HepG2 (cell line): ENCODE measurements around the gene TUBB4A. TPM values are rescaled to one million over a fixed set of nuclear protein-coding genes. Genes with fewer than 3 reads are reported as not detected.

Experiments
- ATF7-NPFF ChIP-seq: sonication (generic); formaldehyde crosslinking; IDR thresholded peaks from 2 replicates; pipeline ENCODE4 v1.8.1; 2023; ENCODE audit warnings: mild to moderate bottlenecking, low read depth, missing genetic modification reagents, moderate library complexity
- CEBPB ChIP-seq: IDR thresholded peaks from 2 replicates; pipeline ENCODE4 v1.6.1; 2011; ENCODE audit warnings: low read depth, low read length, improper control_type of control experiment, borderline replicate concordance
- FOSL1 ChIP-seq: sonication (generic); formaldehyde crosslinking; IDR thresholded peaks from 2 replicates; pipeline ENCODE4 v1.9.0; 2021; ENCODE audit warnings: missing genetic modification reagents, borderline replicate concordance
- FOXM1 ChIP-seq: sonication (generic); formaldehyde crosslinking; IDR thresholded peaks from 2 replicates; pipeline ENCODE4 v1.5.0; 2020; ENCODE audit warnings: missing genetic modification reagents
- HNF4G ChIP-seq, 2 experiments: sonication (generic) in 1 of 2; formaldehyde crosslinking in 1 of 2; IDR thresholded peaks; 2 replicates each; pipeline versions ENCODE4 v1.4.0 to v1.6.1; 2011 to 2020; ENCODE audit warnings: borderline replicate concordance in 2 of 2, low read depth in 2 of 2, mild to moderate bottlenecking in 2 of 2, low read length in 1 of 2, missing genetic modification reagents in 1 of 2, moderate library complexity in 1 of 2
- MAFG ChIP-seq: sonication (generic); formaldehyde crosslinking; IDR thresholded peaks from 2 replicates; pipeline ENCODE4 v1.5.1; 2020; ENCODE audit warnings: mild to moderate bottlenecking, missing genetic modification reagents
- PHF5A ChIP-seq: IDR thresholded peaks from one replicate; pipeline ENCODE4 v1.6.1; 2018; ENCODE audit warnings: low read depth, missing genetic modification reagents; ENCODE audit not compliant: unreplicated experiment
- ZNF441 ChIP-seq: sonication (generic); formaldehyde crosslinking; IDR thresholded peaks from 2 replicates; pipeline ENCODE4 v1.7.0; 2021; ENCODE audit warnings: missing genetic modification reagents, borderline replicate concordance
- ZNF552 ChIP-seq: sonication (generic); formaldehyde crosslinking; IDR thresholded peaks from 2 replicates; pipeline ENCODE4 v1.9.0; 2022; ENCODE audit warnings: missing genetic modification reagents, mild to moderate bottlenecking, borderline replicate concordance
- ZNF709 ChIP-seq: sonication (generic); formaldehyde crosslinking; IDR thresholded peaks from 2 replicates; pipeline ENCODE4 v1.5.0; 2020; ENCODE audit warnings: mild to moderate bottlenecking, missing genetic modification reagents
- ZNF724P ChIP-seq: sonication (generic); formaldehyde crosslinking; IDR thresholded peaks from 2 replicates; pipeline ENCODE4 v1.8.0; 2022; ENCODE audit warnings: missing genetic modification reagents, borderline replicate concordance
- ZNF776 ChIP-seq: sonication (generic); formaldehyde crosslinking; IDR thresholded peaks from 2 replicates; pipeline ENCODE4 v1.4.0; 2020; ENCODE audit warnings: mild to moderate bottlenecking, missing genetic modification reagents
- polyA plus RNA-seq, 8 experiments: library from polyadenylated mRNA; depleted of rRNA in 3 of 8; stranded (reverse) in 7 of 8; unstranded in 1 of 8; fragments of >200 nt; fragmentation: Illumina TruSeq in 4 of 8; extraction: Trizol in 4 of 8; gene quantifications; 2 replicates each; pipeline versions ENCODE4 v1.2.1 to v1.2.3, GENCODE V29; 2011 to 2016; ENCODE audit warnings: low read depth in 4 of 8, missing spikeins in 1 of 8, mixed read lengths in 1 of 8; ENCODE audit not compliant: insufficient read depth in 1 of 8
- total RNA-seq, 5 experiments: library from RNA; depleted of rRNA; stranded (reverse); fragments of >200 nt; fragmentation: Illumina TruSeq; extraction: Trizol; gene quantifications; 2 replicates each; pipeline ENCODE4 v1.2.3, GENCODE V29; 2016; ENCODE audit warnings: low read depth in 1 of 5
- TF ChIP-seq, protein P1 (sequence below): sonication (generic); formaldehyde crosslinking; IDR thresholded peaks from 2 replicates; pipeline ENCODE4 v1.8.1; 2023; ENCODE audit warnings: mild to moderate bottlenecking, inconsistent platforms, moderate library complexity, missing genetic modification reagents, borderline replicate concordance
- TF ChIP-seq, protein P2 (sequence below): fragments of 450-650 bp; IDR thresholded peaks from 2 replicates; pipeline ENCODE4 v1.6.1; 2016
- TF ChIP-seq, protein P3 (sequence below): sonication (generic); formaldehyde crosslinking; IDR thresholded peaks from 2 replicates; pipeline ENCODE4 v1.5.0; 2020; ENCODE audit warnings: mild to moderate bottlenecking, missing genetic modification reagents, borderline replicate concordance

The TUBB4A gene
- total and polyA plus RNA-seq, 2 of the 13 experiments (the other 11 are each of a cell fraction or from before 2014, with no cell fraction given), result not detected

DNA sequence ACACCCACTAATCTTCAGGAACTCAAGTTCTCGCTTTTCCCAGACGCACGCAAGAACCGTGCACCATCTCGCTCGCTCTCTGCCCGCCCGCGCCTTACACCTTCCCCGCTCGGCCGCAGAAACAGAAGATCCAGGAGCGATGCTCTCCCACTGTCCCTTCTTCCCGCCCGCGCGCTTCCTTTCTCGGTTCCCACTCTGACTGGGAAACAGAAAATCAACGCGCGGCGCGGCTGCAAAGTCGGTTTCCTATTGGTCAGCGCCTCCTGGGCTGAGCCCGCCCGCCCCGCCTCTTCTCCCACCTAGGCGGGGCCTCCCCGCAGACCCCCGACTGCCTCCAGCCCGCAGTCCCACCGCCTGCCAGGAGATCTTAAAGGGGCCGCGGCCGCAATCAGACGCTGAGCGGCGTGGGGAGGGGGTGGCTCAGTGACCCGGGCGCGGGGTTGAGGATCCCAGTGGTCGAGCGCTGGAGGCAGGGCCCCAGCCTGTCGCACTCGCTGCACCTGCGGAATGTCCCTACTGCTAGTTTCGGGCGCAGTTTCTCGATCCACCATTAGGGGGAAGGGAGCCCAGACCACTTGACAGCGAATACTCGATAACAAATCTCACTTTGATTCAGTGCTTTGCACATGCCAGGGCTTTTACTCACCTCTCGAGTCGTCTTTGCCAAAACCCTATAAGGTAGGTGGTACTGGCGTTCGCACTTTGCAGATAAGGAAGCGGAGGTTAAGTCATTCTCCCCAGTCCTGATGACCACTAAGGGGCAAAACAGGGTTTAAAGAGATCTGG is 41.8 kb downstream of the TUBB4A start (continued):
- TF ChIP-seq ZNF552 (CRISPR knock-in tag) (no peak), CEBPB (no peak), ZNF776 (CRISPR knock-in tag) (no peak), ZNF441 (CRISPR knock-in tag) (no peak), PHF5A (CRISPR knock-in tag) (no peak), FOXM1 (no peak), ZNF709 (CRISPR knock-in tag) (no peak), ATF7-NPFF (CRISPR knock-in tag) (no peak), ZNF724P (no peak), HNF4G (IDR thresholded peaks at IDR 0.05; ENCODE audit: borderline replicate concordance, low read depth, low read length) (no peak), HNF4G (CRISPR knock-in tag; IDR thresholded peaks at IDR 0.05; ENCODE audit: borderline replicate concordance, low read depth) (no peak), FOSL1 (CRISPR knock-in tag) (no peak), MAFG (CRISPR knock-in tag) (no peak)
- TF ChIP-seq, protein P1, sequence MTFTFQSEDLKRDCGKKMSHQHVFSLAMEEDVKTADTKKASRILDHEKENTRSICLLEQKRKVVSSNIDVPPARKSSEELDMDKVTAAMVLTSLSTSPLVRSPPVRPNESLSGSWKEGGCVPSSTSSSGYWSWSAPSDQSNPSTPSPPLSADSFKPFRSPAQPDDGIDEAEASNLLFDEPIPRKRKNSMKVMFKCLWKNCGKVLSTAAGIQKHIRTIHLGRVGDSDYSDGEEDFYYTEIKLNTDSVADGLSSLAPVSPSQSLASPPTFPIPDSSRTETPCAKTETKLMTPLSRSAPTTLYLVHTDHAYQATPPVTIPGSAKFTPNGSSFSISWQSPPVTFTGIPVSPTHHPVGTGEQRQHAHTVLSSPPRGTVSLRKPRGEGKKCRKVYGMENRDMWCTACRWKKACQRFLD, result 0 out of 2 replicates have a peak, but pooled peaks have one; percentile 67
- TF ChIP-seq, protein P2, sequence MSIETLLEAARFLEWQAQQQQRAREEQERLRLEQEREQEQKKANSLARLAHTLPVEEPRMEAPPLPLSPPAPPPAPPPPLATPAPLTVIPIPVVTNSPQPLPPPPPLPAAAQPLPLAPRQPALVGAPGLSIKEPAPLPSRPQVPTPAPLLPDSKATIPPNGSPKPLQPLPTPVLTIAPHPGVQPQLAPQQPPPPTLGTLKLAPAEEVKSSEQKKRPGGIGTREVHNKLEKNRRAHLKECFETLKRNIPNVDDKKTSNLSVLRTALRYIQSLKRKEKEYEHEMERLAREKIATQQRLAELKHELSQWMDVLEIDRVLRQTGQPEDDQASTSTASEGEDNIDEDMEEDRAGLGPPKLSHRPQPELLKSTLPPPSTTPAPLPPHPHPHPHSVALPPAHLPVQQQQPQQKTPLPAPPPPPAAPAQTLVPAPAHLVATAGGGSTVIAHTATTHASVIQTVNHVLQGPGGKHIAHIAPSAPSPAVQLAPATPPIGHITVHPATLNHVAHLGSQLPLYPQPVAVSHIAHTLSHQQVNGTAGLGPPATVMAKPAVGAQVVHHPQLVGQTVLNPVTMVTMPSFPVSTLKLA, result no peak
- TF ChIP-seq, protein P3, sequence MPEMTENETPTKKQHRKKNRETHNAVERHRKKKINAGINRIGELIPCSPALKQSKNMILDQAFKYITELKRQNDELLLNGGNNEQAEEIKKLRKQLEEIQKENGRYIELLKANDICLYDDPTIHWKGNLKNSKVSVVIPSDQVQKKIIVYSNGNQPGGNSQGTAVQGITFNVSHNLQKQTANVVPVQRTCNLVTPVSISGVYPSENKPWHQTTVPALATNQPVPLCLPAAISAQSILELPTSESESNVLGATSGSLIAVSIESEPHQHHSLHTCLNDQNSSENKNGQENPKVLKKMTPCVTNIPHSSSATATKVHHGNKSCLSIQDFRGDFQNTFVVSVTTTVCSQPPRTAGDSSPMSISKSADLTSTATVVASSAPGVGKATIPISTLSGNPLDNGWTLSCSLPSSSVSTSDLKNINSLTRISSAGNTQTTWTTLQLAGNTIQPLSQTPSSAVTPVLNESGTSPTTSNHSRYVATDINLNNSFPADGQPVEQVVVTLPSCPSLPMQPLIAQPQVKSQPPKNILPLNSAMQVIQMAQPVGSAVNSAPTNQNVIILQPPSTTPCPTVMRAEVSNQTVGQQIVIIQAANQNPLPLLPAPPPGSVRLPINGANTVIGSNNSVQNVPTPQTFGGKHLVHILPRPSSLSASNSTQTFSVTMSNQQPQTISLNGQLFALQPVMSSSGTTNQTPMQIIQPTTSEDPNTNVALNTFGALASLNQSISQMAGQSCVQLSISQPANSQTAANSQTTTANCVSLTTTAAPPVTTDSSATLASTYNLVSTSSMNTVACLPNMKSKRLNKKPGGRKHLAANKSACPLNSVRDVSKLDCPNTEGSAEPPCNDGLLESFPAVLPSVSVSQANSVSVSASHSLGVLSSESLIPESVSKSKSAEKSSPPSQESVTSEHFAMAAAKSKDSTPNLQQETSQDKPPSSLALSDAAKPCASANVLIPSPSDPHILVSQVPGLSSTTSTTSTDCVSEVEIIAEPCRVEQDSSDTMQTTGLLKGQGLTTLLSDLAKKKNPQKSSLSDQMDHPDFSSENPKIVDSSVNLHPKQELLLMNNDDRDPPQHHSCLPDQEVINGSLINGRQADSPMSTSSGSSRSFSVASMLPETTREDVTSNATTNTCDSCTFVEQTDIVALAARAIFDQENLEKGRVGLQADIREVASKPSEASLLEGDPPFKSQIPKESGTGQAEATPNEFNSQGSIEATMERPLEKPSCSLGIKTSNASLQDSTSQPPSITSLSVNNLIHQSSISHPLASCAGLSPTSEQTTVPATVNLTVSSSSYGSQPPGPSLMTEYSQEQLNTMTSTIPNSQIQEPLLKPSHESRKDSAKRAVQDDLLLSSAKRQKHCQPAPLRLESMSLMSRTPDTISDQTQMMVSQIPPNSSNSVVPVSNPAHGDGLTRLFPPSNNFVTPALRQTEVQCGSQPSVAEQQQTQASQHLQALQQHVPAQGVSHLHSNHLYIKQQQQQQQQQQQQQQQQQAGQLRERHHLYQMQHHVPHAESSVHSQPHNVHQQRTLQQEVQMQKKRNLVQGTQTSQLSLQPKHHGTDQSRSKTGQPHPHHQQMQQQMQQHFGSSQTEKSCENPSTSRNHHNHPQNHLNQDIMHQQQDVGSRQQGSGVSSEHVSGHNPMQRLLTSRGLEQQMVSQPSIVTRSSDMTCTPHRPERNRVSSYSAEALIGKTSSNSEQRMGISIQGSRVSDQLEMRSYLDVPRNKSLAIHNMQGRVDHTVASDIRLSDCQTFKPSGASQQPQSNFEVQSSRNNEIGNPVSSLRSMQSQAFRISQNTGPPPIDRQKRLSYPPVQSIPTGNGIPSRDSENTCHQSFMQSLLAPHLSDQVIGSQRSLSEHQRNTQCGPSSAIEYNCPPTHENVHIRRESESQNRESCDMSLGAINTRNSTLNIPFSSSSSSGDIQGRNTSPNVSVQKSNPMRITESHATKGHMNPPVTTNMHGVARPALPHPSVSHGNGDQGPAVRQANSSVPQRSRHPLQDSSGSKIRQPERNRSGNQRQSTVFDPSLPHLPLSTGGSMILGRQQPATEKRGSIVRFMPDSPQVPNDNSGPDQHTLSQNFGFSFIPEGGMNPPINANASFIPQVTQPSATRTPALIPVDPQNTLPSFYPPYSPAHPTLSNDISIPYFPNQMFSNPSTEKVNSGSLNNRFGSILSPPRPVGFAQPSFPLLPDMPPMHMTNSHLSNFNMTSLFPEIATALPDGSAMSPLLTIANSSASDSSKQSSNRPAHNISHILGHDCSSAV (CRISPR knock-in tag), result no peak
